ENCODE data around the gene SMOC2. TPM values are rescaled to one million over a fixed set of nuclear protein-coding genes. Genes with fewer than 3 reads are reported as not detected.

The SMOC2 gene
- total and polyA plus RNA-seq, 12 donors = 3.0 to 32.0 (median 10.5) TPM

GRCh38 chr6:168616816-168617765 lies 176.1 kb downstream of the SMOC2 start:
- H3K4me1 ChIP-seq (replicated peaks in 1 of 2) = no peaks in the 10 kb centered on the region
- no peaks in the 10 kb centered on the region for H3K9me3 ChIP-seq (replicated peaks in 1 of 3)
- 59 to 67% (median 60%) methylated on average over 19 to 21 of the region's 21 CpGs for WGBS, 4 donors
- no peaks in the 10 kb centered on the region for H3K27me3 ChIP-seq
- no peak overlapping the region for H3K4me3 ChIP-seq
- no peak overlapping the region for H3K27ac ChIP-seq
- peak in 2 of 7 donors; percentile 35 to 48 for DNase-seq
- H3K36me3 ChIP-seq (replicated peaks in 1 of 2) = no peaks in the 10 kb centered on the region
- intact Hi-C loops (cut with DNase I) = loop anchor here in 1 of 2 donors (10.0 kb wide), 1 partner anchor 268 kb away; no protein-coding TSS in a partner anchor
- TF ChIP-seq CTCF (IDR thresholded peaks at IDR 0.05) (peak in 5 of 6 experiments; percentile 18 to 41 (median 37)), POLR2A (IDR thresholded peaks at IDR 0.05) (no peak)

GRCh38 chr6:168618546-168619315 lies 177.7 kb downstream of the SMOC2 start:
- H3K36me3 ChIP-seq (replicated peaks in 1 of 2) = no peaks in the 10 kb centered on the region

GRCh38 chr6:168619560-168620314 lies 178.8 kb downstream of the SMOC2 start:
- WGBS, 4 donors = 70 to 78% (median 74%) methylated on average over 19 of the region's 19 CpGs

More at GRCh38 chr6:168618546-168619315, 177.7 kb downstream of the SMOC2 start:
- Histone ChIP-seq H3K4me3 (no peak overlapping the region), H3K4me1 (replicated peaks in 1 of 2) (no peaks in the 10 kb centered on the region), H3K27me3 (no peaks in the 10 kb centered on the region), H3K9me3 (replicated peaks in 1 of 3) (no peaks in the 10 kb centered on the region), H3K27ac (no peak overlapping the region)
- intact Hi-C loops (cut with DNase I) = loop anchor here in 1 of 2 donors (10.0 kb wide), 1 partner anchor 266 kb away; no protein-coding TSS in a partner anchor
- WGBS, 4 donors = 61 to 74% (median 72%) methylated on average over 21 of the region's 21 CpGs
- TF ChIP-seq CTCF (IDR thresholded peaks at IDR 0.05) (no peak), POLR2A (IDR thresholded peaks at IDR 0.05) (no peak)
- no peak for DNase-seq

More at GRCh38 chr6:168619560-168620314, 178.8 kb downstream of the SMOC2 start:
- no peak for TF ChIP-seq CTCF (IDR thresholded peaks at IDR 0.05)
- TF ChIP-seq POLR2A (IDR thresholded peaks at IDR 0.05) = no peak
- Histone ChIP-seq H3K27ac (no peak overlapping the region), H3K9me3 (replicated peaks in 1 of 3) (no peaks in the 10 kb centered on the region), H3K4me3 (no peak overlapping the region), H3K27me3 (no peaks in the 10 kb centered on the region), H3K36me3 (replicated peaks in 1 of 2) (no peaks in the 10 kb centered on the region), H3K4me1 (replicated peaks in 1 of 2) (no peaks in the 10 kb centered on the region)
- intact Hi-C loops (cut with DNase I) = loop anchor here in 1 of 2 donors (10.0 kb wide), 1 partner anchor 265 kb away; no protein-coding TSS in a partner anchor
- no peak for DNase-seq
